Naive thymus-derived CD8-positive, alpha-beta T cell (primary cell): Measurements from ENCODE around the gene ADGRL3. TPM values are rescaled to one million over a fixed set of nuclear protein-coding genes. Genes with fewer than 3 reads are reported as not detected.

Experiments used
- ATAC-seq, 2 donors: fragments of 150-1000 bp; cut with Tn5 transposase in 1 of 2; sonication (Bioruptor Pico), chemical (Tn5 transposase) in 1 of 2; 1 replicate in 1 of 2; 2 replicates in 1 of 2; pipeline ENCODE4 v1.10.0; 2021; ENCODE audit warnings: mild to moderate bottlenecking in 2 of 2, moderate library complexity in 2 of 2
- POLR2A ChIA-PET: fragments of 350-600 bp; sonication (Branson Sonifier 250); formaldehyde crosslinking; loops from one replicate; lab custom pipeline; 2021; ENCODE audit warnings: antibody characterized with exemption; lab: Charles Lee
- DNase-seq, 10 donors: peaks; one replicate each; pipeline versions ENCODE4 v3.0.0 to v3.0.0-alpha.2; 2020 to 2022
- H3K27ac Mint-ChIP-seq, 10 donors: one replicate each; pipeline ENCODE4 v1.8.0; 2020 to 2022; ENCODE audit warnings: mild to moderate bottlenecking in 10 of 10, mixed read lengths in 10 of 10, moderate library complexity in 4 of 10, inconsistent platforms in 1 of 10
- H3K27me3 Mint-ChIP-seq, 5 donors: one replicate each; pipeline ENCODE4 v1.8.0; 2021 to 2022; ENCODE audit warnings: mixed read lengths in 5 of 5
- H3K36me3 Mint-ChIP-seq, 3 donors: one replicate each; pipeline ENCODE4 v1.8.0; 2020 to 2022; ENCODE audit warnings: mixed read lengths in 3 of 3, mild to moderate bottlenecking in 2 of 3, inconsistent platforms in 1 of 3
- H3K4me1 Mint-ChIP-seq, 4 donors: one replicate each; pipeline ENCODE4 v1.8.0; 2021 to 2022; ENCODE audit warnings: mixed read lengths in 4 of 4
- H3K4me3 Mint-ChIP-seq, 10 donors: one replicate each; pipeline ENCODE4 v1.8.0; 2020 to 2022; ENCODE audit warnings: mild to moderate bottlenecking in 10 of 10, mixed read lengths in 10 of 10, moderate library complexity in 6 of 10, inconsistent platforms in 1 of 10
- H3K9me3 Mint-ChIP-seq, 9 donors: one replicate each; pipeline ENCODE4 v1.8.0; 2020 to 2022; ENCODE audit warnings: mixed read lengths in 9 of 9, mild to moderate bottlenecking in 3 of 9, inconsistent platforms in 1 of 9, moderate library complexity in 1 of 9
- polyA plus RNA-seq, 3 donors: library from polyadenylated mRNA; unstranded; fragments of 300-500 nt; fragmentation: Illumina TruSeq; gene quantifications; one replicate each; pipeline ENCODE4 v1.2.3, GENCODE V29; 2021
- total RNA-seq, 8 experiments: library from RNA in 2 of 8; stranded (reverse) in 2 of 8; gene quantifications; one replicate each; pipeline ENCODE4 v1.2.3 and lab custom pipeline; 2021 to 2026

Gene ADGRL3
- total and polyA plus RNA-seq, 5 experiments from 2014 or later, result not detected

DNA sequence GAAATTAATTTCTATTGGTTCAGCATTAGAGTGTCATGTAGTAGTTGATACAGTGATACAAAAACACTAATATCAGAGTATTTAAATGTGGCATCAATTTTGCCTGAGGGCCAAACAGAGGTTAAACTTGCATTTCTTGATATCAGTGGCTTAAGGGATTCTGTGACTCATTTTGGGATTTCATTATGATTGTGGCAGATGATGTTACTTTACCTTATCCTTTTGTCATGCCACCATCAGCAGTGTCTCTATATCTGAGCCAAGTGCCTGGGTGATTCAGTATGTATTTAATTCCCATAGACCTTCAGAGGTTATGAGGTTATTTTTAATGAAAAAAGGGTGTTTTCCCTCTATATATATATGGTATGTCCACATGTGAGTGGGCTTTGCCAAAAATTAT is 582.9 kb downstream of the ADGRL3 start:
- POLR2A ChIA-PET, result no interaction called here
- Mint-ChIP-seq H3K4me3 (no peak overlapping the region), H3K27ac (no peak overlapping the region), H3K4me1 (no peaks in the 10 kb centered on the region), H3K9me3 (peaks cover 0 to 21% (median 3%) of the 10 kb centered on the region in 9 donors), H3K27me3 (no peaks in the 10 kb centered on the region), H3K36me3 (no peaks in the 10 kb centered on the region)
- ATAC-seq (no peak), DNase-seq (no peak)

DNA sequence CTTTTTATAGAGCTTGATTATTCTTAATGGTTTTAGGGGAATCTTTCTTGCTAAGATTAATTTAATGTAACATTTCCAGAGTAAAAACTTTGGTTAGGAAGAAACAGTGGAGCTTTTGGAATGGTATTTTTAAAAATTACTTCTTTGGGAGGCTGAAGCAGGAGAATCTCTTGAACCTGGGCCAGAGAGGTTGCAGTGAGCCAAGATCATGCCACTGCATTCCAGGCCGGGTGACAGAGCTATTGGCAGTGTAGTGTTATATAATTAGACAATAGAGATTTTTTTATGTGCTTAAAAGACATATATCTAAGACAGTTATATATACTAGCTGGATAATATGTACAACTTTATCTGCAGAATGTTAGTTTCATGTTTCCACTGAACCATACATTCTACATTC is 585.6 kb downstream of the ADGRL3 start:
- no peak overlapping the region for H3K4me3 Mint-ChIP-seq
- H3K36me3 Mint-ChIP-seq, result no peaks in the 10 kb centered on the region
- H3K9me3 Mint-ChIP-seq, result peaks cover 0 to 16% (median 2%) of the 10 kb centered on the region in 9 donors
- DNase-seq (no peak), ATAC-seq (no peak)
- H3K27me3 Mint-ChIP-seq, result no peaks in the 10 kb centered on the region
- POLR2A ChIA-PET, result no interaction called here
- H3K4me1 Mint-ChIP-seq, result no peaks in the 10 kb centered on the region
- H3K27ac Mint-ChIP-seq, result no peak overlapping the region

DNA sequence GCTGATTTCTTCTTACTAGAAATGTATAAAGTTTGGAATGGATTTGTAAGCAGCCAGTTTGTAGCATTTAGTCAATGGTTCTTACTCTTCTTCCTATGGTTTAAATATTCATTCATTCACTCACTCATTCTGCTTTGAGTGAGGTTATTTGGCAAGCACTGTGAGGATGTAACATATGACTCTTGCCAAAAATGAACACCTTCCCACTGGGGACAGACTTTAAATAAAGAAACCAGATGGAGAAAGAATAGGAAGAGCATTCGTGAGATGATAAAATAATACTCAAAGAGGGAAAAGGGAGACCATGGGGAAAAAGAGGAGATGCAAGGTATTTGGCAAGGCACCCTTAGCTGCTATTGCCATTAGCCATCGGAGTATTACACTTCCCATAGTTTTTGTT is 586.1 kb downstream of the ADGRL3 start:
- H3K4me3 Mint-ChIP-seq, result no peak overlapping the region
- POLR2A ChIA-PET, result no interaction called here
- DNase-seq (no peak), ATAC-seq (no peak)
- no peaks in the 10 kb centered on the region for H3K36me3 Mint-ChIP-seq
- H3K27ac Mint-ChIP-seq, result no peak overlapping the region
- H3K27me3 Mint-ChIP-seq, result no peaks in the 10 kb centered on the region
- H3K4me1 Mint-ChIP-seq, result no peaks in the 10 kb centered on the region
- peaks cover 0 to 19% (median 4%) of the 10 kb centered on the region in 9 donors for H3K9me3 Mint-ChIP-seq

DNA sequence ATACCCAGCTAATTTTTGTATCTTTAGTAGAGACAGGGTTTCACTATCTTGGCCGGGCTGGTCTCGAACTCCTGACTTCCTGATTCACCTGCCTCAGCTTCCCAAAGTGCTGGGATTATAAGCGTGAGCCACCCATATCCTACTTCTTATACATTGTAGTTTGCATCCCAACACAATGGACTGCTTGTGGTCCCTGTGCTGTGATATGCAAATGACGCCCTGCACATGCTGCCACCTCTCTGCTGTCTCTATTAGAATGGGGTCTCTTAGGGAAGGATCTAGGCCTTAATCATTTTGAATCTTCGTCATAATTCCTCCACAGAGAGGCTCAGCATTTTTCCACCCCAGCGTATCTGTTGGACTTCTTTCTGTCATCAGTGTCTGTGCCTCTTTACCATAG is 595.9 kb downstream of the ADGRL3 start:
- POLR2A ChIA-PET, result no interaction called here
- ATAC-seq (no peak), DNase-seq (no peak)
- no peaks in the 10 kb centered on the region for H3K4me1 Mint-ChIP-seq
- peak overlapping the region in 1 of 10 donors; percentile 51 for H3K27ac Mint-ChIP-seq
- no peak overlapping the region for H3K4me3 Mint-ChIP-seq
- no peaks in the 10 kb centered on the region for H3K36me3 Mint-ChIP-seq
- H3K27me3 Mint-ChIP-seq, result no peaks in the 10 kb centered on the region
- peaks cover 0 to 28% (median 6%) of the 10 kb centered on the region in 9 donors for H3K9me3 Mint-ChIP-seq

DNA sequence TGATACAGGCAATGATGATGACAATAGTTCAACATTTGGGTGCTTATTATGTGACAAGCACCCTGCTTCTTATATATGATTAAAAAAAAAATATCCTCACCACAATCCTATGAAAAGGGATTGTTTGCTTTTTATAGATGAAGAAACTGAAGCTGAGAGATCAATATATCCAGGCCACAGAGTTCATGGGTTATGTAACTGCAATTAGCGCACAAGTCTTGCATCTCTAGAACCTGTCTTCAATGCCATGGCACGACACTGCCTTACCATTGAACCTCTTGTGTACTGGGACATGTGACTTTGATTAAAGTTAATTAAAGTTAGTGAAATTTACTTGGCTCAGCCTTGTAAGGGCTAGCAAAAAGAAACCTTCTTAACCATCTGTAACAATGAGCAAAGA is 599.7 kb downstream of the ADGRL3 start:
- Mint-ChIP-seq H3K4me3 (no peak overlapping the region), H3K36me3 (no peaks in the 10 kb centered on the region), H3K4me1 (no peaks in the 10 kb centered on the region), H3K27ac (no peak overlapping the region), H3K27me3 (no peaks in the 10 kb centered on the region), H3K9me3 (peaks cover 0 to 11% (median 2%) of the 10 kb centered on the region in 9 donors)
- no peak for DNase-seq
- no peak for ATAC-seq
- POLR2A ChIA-PET, result no interaction called here

DNA sequence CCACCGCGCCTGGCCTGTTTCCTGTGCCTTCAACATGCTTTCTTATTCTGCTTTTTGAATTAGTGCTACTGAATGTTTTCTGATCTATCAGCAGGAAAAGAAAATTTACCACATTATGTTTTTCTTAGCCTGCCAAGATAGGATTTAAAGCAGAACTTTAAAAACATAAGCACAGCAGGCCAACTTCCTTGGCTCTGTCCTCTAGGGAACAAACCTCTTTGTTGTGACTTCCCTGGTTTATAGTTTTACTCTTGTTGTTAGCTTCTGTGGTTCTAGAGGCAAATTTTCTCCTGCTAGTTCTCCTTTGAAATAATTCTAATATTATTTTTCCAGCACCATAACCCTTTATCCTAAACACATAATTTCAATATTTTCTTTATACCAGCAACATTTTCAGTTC is 605.1 kb downstream of the ADGRL3 start:
- Mint-ChIP-seq H3K27ac (no peak overlapping the region), H3K27me3 (no peaks in the 10 kb centered on the region)

DNA sequence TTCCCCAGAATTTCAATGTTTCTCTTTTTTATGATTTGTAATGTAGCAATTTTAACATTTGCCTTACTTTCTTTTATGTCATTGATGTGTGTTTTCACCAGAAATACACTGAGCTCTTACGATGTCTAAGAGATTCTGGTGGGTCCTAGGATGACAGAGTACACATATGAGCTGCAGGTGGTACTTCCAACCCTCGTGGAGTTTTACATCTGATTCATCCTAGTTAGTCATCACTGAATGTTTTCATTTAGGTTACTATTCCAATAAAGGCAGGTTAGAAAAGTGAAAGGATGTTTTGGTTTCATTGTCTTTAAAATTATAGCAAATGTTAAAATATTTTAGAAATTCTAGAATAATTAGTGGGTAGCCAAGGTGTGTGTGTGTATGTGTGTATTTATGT is 605.9 kb downstream of the ADGRL3 start:
- H3K27me3 Mint-ChIP-seq, result no peaks in the 10 kb centered on the region
- no peaks in the 10 kb centered on the region for H3K36me3 Mint-ChIP-seq
- ATAC-seq (no peak), DNase-seq (no peak)
- H3K27ac Mint-ChIP-seq, result no peak overlapping the region
- POLR2A ChIA-PET, result no interaction called here
- H3K4me1 Mint-ChIP-seq, result no peaks in the 10 kb centered on the region
- peaks cover 0 to 18% (median 5%) of the 10 kb centered on the region in 9 donors for H3K9me3 Mint-ChIP-seq
- no peak overlapping the region for H3K4me3 Mint-ChIP-seq

More for the DNA sequence above, 605.1 kb downstream of the ADGRL3 start:
- peaks cover 0 to 15% (median 5%) of the 10 kb centered on the region in 9 donors for H3K9me3 Mint-ChIP-seq
- no peaks in the 10 kb centered on the region for H3K4me1 Mint-ChIP-seq
- H3K36me3 Mint-ChIP-seq, result no peaks in the 10 kb centered on the region
- POLR2A ChIA-PET, result no interaction called here
- DNase-seq (no peak), ATAC-seq (no peak)
- H3K4me3 Mint-ChIP-seq, result no peak overlapping the region

DNA sequence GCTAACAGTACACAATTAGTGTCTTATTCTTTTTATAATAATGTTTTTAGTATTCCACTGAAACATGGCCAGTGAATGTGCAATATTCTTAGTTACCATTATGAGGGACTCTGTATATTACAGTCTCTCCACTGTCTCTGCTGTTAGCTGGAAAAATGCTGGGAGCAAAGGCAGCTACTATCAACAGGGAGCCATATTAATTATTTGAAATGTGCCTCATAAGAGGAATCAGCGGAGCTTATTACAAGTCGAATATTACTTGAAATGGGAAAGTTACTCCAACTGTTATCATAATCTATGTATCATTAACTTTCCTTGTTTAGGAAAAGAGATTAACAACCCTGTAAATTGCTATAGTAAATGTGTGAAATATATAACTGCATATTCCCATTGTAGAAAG is 612.0 kb downstream of the ADGRL3 start:
- no peak for DNase-seq
- Mint-ChIP-seq H3K9me3 (peaks cover 2 to 18% (median 9%) of the 10 kb centered on the region in 9 donors), H3K27ac (no peak overlapping the region), H3K4me3 (no peak overlapping the region), H3K36me3 (no peaks in the 10 kb centered on the region), H3K4me1 (no peaks in the 10 kb centered on the region), H3K27me3 (no peaks in the 10 kb centered on the region)
- ATAC-seq, result no peak
- POLR2A ChIA-PET, result no interaction called here

DNA sequence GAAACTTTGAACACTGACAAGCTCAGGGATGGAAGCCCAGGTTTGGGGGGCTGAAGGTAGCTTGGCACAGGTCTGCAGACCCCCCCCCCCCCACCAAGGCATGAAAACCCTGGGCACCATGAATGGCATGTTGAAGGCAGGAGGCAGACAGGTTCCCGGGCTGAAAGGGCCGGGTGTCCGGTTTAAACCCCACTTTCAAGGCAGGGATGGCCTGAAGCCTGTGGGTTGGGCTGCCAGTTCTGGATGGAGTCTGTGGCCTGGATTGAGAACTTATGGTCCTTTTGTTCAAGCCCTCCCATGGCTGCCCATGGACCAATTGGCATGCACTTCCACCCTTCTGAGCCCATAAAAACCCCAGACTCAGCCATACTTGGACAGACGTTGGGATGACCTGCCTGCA is 616.9 kb downstream of the ADGRL3 start:
- H3K4me1 Mint-ChIP-seq, result no peaks in the 10 kb centered on the region
- H3K27ac Mint-ChIP-seq, result no peak overlapping the region
- H3K9me3 Mint-ChIP-seq, result peaks cover 0 to 17% (median 9%) of the 10 kb centered on the region in 9 donors
- no peaks in the 10 kb centered on the region for H3K27me3 Mint-ChIP-seq
- no peak for DNase-seq
- no peak for ATAC-seq
- no peaks in the 10 kb centered on the region for H3K36me3 Mint-ChIP-seq
- H3K4me3 Mint-ChIP-seq, result no peak overlapping the region
- POLR2A ChIA-PET, result no interaction called here

DNA sequence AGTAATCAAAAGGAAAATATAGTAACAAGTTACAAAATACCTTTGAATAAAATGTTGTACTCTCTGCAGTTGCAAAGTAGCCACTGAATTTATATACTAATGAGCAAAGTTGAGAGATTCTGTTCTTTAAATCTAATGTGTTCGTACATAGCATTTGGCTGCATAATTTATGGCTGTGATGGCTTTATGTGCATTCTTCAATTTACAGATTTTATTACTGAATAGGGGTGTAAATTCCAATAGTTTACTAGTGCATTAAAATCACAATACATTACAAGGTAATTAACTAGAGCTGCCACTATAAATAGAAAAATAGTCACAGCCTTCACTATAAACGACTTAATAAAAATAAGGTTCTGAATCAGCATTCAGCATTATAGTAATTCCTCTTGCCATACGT is 620.0 kb downstream of the ADGRL3 start:
- Mint-ChIP-seq H3K36me3 (no peaks in the 10 kb centered on the region), H3K9me3 (peaks cover 0 to 16% (median 8%) of the 10 kb centered on the region in 9 donors), H3K27me3 (no peaks in the 10 kb centered on the region), H3K4me1 (no peaks in the 10 kb centered on the region), H3K27ac (no peak overlapping the region), H3K4me3 (no peak overlapping the region)
- POLR2A ChIA-PET, result no interaction called here
- DNase-seq, result no peak
- ATAC-seq, result no peak

DNA sequence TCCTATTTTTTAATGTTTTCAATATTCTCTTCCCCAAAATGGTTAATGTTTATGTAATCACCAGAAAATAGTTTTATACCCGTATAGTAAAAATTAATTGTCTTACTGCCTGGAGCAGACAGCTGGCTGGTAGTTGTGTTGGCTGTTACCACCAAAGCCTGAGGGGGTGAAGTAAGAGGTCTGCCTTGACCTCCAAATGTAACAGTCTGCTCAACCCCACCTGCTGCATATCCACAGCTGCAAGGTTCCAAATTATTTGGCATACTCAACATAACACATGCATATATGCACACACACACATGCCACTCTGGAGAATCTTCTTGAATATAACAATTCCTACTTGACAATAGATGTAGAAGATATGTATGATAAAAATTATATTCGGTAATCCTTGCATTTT is 624.3 kb downstream of the ADGRL3 start:
- no peak overlapping the region for H3K4me3 Mint-ChIP-seq
- DNase-seq (no peak), ATAC-seq (no peak)
- no peaks in the 10 kb centered on the region for H3K27me3 Mint-ChIP-seq
- POLR2A ChIA-PET, result no interaction called here
- peaks cover 0 to 19% (median 2%) of the 10 kb centered on the region in 9 donors for H3K9me3 Mint-ChIP-seq
- H3K4me1 Mint-ChIP-seq, result no peaks in the 10 kb centered on the region
- no peaks in the 10 kb centered on the region for H3K36me3 Mint-ChIP-seq
- no peak overlapping the region for H3K27ac Mint-ChIP-seq

DNA sequence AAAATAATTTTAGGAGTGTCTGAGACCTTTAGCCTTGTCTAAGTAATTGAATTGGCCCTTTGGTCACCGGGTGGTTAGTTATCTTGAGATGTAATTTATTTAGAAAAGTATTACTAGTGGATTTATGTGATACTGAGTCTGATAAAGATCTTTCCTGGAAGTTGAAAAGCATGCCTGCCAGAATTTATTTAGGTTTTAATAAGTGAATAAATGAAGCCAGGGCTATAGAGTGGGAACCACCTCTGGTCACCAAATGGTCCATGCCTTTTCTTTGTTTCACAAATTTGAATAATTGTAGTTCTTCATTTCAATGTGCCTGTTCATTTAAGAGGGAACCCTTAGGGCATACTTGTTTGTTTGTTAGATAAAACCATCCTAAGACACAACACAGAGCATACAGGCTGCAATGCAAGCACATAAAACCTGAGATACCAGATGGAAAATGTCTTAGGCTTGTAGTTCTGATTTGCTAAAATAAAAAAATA is 627.8 kb downstream of the ADGRL3 start:
- DNase-seq (no peak), ATAC-seq (no peak)
- POLR2A ChIA-PET, result no interaction called here
- Mint-ChIP-seq H3K4me3 (no peak overlapping the region), H3K4me1 (no peaks in the 10 kb centered on the region), H3K9me3 (peaks cover 0 to 19% (median 5%) of the 10 kb centered on the region in 9 donors), H3K27me3 (no peaks in the 10 kb centered on the region), H3K36me3 (no peaks in the 10 kb centered on the region), H3K27ac (no peak overlapping the region)

DNA sequence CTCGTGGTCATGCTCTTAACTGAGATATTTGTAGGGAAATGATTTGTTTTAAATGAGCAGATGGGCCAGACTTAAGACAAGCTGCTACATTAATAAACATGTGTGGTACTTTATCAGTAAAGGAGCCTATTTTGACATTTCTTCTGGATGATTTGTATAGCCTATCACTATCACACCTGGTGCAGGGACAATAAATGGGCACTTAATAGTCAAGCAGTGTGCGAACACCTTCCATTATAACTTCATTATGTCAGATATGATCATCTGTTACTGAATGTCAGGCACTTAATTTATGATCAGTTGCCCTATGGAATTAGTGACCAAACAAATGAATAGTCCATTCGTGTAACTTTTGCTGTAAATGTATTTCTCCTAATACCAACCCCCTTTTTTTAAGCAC is 628.8 kb downstream of the ADGRL3 start:
- no peak for DNase-seq
- H3K27me3 Mint-ChIP-seq, result no peaks in the 10 kb centered on the region
- POLR2A ChIA-PET, result no interaction called here
- no peaks in the 10 kb centered on the region for H3K4me1 Mint-ChIP-seq
- H3K9me3 Mint-ChIP-seq, result peaks cover 0 to 19% (median 9%) of the 10 kb centered on the region in 9 donors
- no peak overlapping the region for H3K27ac Mint-ChIP-seq
- no peaks in the 10 kb centered on the region for H3K36me3 Mint-ChIP-seq
- no peak for ATAC-seq
- H3K4me3 Mint-ChIP-seq, result no peak overlapping the region

DNA sequence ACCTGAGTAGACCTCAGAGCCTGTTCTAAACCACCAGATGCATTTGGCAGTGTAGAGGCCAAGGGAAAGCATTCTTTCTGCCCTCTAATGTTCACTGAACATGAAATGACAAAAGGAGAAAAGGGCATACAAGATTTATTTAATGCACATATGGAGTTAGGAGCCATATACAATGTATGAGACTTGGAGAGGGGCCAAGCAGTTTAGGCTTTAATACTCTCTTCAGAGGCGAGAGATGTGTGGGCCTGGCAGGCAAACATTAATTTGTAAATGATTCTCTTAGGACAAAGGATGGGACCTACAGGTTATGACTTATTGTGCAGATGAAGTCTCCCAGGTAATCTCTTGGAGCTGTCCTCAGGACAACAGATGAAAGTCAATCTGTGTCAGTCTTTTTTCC is 631.9 kb downstream of the ADGRL3 start:
- Mint-ChIP-seq H3K9me3 (peaks cover 0 to 14% (median 9%) of the 10 kb centered on the region in 9 donors), H3K4me1 (no peaks in the 10 kb centered on the region), H3K36me3 (no peaks in the 10 kb centered on the region), H3K27me3 (no peaks in the 10 kb centered on the region), H3K4me3 (no peak overlapping the region), H3K27ac (no peak overlapping the region)
- ATAC-seq (no peak), DNase-seq (no peak)
- POLR2A ChIA-PET, result no interaction called here
